ENCODE measurements around the gene ADAMTS18.

ADAMTS18 gene

GRCh38 chr16:77234611-77235010 is 200.2 kb downstream of the ADAMTS18 start:
- H3K4me2 ChIP-seq (ENCODE audit: low read length) = no peak overlapping the region
- H3K9ac ChIP-seq (ENCODE audit: low read depth, low read length) = no peak overlapping the region
- no peaks in the 10 kb centered on the region for H3K36me3 ChIP-seq (ENCODE audit: insufficient read depth, low read length)
- H3K4me3 ChIP-seq (ENCODE audit: low read length) = no peak overlapping the region
- peaks cover 11% of the 10 kb centered on the region for H3K27me3 ChIP-seq (ENCODE audit: control insufficient read depth, insufficient read depth, low read length)
- no peaks in the 10 kb centered on the region for H3K9me3 ChIP-seq (replicated peaks; ENCODE audit: low read length)
- peaks cover 2% of the 10 kb centered on the region for H3K4me1 ChIP-seq (ENCODE audit: control insufficient read depth, insufficient read depth, low read length)

GRCh38 chr16:77233799-77234519 is 200.9 kb downstream of the ADAMTS18 start:
- H3K4me2 ChIP-seq (ENCODE audit: low read length) = no peak overlapping the region
- no peaks in the 10 kb centered on the region for H3K9me3 ChIP-seq (replicated peaks; ENCODE audit: low read length)
- peaks cover 11% of the 10 kb centered on the region for H3K27me3 ChIP-seq (ENCODE audit: control insufficient read depth, insufficient read depth, low read length)
- peaks cover 2% of the 10 kb centered on the region for H3K4me1 ChIP-seq (ENCODE audit: control insufficient read depth, insufficient read depth, low read length)
- no peak overlapping the region for H3K4me3 ChIP-seq (ENCODE audit: low read length)
- H3K9ac ChIP-seq (ENCODE audit: low read depth, low read length) = no peak overlapping the region
- H3K36me3 ChIP-seq (ENCODE audit: insufficient read depth, low read length) = no peaks in the 10 kb centered on the region
